SK-N-MC (cell line): ENCODE results near the gene FBXL7.

Experiments used
- EZH2 ChIP-seq: fragments of 200-600 bp; sonication (generic); IDR thresholded peaks from one replicate; pipeline ENCODE4 v1.6.1; 2017; ENCODE audit warnings: antibody characterized with exemption
- FOXP2 ChIP-seq: optimal IDR thresholded peaks from 2 replicates; pipeline ENCODE3; 2011; ENCODE audit warnings: mild to moderate bottlenecking, moderate library complexity; ENCODE audit not compliant: insufficient read depth; ENCODE audit errors: extremely low read length, control extremely low read depth

- TF ChIP-seq EZH2 (no peak), FOXP2 (no peak)
Measured at GRCh38 chr5:15679161-15679560, 179.2 kb downstream of the FBXL7 start.
